ENCODE results near the gene HYAL4.
"Not testable (repeated sequence)": the region's sequence is repeated elsewhere in the genome, so short reads cannot be mapped to it uniquely, and the experiment has no call there.

- not testable (repeated sequence) for TF ChIP-seq POLR2A, CTCF (IDR thresholded peaks at IDR 0.05)
These were observed 6.4 kb downstream of the HYAL4 start for GRCh38 chr7:123851404-123851803.
